RPMI8226 (cell line): Measurements from ENCODE around the gene SMC1A.
"Not testable (repeated sequence)": the region's sequence is repeated elsewhere in the genome, so short reads cannot be mapped to it uniquely, and the experiment has no call there.

Experiments
- DNase-seq: peaks from one replicate; pipeline ENCODE4 v3.0.0-alpha.2; 2015

The SMC1A gene

DNA sequence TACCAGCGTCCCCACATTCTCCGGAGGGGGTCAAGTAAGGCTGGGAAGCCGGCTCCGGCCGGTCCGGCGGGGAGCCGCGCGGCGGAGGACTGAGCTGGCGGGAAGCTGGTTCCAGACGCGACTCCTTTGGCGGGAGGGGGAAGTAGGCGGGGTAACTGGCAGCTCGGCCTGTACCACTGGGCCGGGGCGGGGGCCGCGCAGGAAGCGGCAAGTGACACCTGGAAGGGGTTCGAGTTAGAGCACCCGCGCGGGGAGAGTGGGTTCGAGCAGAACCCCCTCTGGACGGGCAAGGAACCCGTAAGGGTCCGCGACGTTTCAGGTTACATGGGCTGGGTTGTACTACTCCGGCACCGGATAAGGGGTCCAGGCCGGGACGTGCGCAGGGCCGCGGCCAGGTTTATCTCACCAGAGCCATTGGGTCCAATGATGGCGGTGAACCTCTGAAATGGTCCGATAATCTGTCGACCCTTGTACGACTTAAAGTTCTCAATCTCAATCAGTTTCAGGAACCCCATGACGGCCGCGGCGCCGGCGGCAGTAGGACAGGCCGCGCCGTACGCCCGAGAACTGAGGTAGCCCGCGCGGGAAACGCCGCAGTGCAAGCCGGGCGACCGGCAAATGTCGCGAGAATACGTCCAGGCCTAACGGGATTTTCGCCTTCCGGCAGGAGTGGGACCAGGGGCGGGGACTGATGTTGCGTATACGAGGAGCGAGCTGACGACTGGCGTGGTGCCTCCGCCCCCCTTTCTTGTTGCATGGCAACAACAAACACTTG is at the start of gene SMC1A:
Gene SMC1A (minus strand): TSS at position 569 of the 775 bp plus-strand sequence. CDS start 54 bp downstream, at position 515.
- DNase-seq = peak; percentile 98

DNA sequence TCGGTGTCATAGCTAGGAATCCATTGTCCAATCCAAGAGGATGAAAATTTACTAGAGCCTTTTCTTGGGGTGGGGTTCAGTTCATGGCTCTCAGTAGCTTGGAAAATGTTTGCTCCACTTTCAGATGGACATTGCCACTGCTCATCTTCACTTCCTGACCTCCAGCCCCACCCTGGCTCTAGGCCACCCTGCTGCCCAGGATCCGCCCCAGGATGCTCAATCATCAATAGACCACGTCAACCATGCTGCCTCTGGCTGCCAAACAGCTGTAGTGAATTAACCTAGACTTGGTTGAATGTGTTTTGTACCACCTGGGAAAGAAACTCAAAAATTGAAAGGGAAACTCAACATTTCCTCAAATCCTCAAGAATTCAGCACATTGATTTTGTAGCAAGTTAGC is 48.9 kb upstream of the SMC1A start:
- no peak for DNase-seq

DNA sequence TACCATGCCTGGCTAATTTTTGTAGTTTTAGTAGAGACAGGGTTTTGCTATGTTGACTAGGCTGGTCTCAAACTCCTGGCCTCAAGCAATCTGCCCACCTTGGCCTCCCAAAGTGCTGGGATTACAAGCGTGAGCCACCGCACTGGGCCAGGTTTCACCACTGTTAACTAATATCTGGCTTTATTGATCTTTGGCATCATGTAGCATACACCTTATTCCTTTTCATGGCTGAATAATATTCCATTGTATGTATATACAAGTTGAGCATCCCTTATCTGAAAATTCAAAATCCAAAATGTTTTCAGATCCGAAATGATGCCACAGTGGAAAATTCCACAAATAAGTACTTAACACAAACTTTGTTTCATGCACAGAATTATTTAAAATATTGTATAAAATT is 46.2 kb upstream of the SMC1A start:
- not testable (repeated sequence) for DNase-seq

DNA sequence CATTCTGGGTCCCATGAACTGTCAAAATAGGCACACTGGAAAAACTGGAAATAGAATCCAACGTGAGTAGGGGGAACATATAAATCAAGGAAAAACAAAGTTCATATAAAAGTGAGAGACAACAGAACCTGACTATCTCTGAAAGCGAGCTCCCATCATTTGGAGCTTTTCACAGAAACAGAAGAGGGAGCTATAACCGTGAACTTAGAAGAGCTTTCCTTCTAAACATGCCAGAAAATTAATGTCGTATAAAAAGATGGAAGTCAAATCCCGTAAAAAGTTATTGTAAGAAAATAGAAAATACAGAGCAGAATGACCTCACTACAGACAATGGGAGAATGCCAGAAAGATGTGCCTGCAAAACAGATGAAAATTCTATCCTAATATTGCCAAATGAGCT is 35.6 kb upstream of the SMC1A start:
- no peak for DNase-seq

DNA sequence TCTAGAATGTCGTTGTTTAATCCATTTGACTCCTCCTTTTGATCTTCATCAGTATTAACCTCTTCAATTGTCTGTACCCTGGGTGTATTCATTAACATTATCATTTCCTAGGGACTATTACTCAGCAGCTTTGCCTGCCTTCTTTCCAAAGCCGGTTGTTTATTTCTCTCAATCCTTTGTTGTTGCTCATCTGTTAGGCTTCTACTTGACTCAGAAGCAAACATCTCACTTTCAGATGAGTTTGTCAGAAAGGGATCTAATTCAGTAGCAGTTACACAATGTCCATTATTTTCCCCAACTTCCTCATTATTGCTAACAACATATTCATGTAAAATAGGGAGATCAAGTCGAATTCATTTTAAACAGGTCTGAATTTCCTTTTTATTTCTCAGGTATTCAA is 33.8 kb upstream of the SMC1A start:
- DNase-seq = no peak

DNA sequence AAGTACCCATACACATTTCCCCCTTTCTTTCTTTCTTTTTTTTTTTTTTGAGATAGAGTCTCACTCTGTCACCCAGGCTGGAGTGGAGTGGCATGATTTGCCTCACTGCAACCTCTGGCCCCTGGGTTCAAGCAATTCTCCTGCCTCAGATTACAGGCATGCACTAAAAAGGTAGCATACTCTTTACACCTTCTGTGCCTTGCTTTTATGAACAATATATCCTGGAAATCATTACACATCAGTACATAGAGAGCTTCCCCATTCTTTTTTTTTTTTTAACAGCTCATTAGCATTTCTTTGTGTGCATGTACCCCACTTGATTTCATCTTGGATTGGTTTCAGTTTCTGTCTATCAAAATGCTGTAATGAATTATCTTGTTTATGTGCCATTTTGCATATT is 30.4 kb upstream of the SMC1A start:
- no peak for DNase-seq

DNA sequence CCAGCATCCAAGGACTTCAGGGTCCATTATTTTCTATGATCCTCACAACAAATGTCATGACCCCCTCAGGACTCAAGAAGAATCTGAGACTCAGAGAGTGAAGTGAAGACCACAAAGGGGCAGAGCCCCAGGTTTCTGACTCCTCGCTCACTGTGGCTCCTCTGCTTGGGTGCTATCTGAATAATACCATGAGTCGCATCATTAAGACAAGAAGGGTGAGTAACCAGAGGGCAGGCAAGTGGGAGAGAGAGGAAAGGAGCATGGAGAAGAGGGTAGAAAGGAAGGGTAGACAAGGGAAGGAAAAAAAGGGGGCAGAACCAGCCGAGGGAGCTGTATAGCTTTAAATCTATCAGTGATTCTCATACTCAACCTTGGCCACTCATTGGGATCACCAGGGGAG is 27.2 kb upstream of the SMC1A start:
- no peak for DNase-seq

DNA sequence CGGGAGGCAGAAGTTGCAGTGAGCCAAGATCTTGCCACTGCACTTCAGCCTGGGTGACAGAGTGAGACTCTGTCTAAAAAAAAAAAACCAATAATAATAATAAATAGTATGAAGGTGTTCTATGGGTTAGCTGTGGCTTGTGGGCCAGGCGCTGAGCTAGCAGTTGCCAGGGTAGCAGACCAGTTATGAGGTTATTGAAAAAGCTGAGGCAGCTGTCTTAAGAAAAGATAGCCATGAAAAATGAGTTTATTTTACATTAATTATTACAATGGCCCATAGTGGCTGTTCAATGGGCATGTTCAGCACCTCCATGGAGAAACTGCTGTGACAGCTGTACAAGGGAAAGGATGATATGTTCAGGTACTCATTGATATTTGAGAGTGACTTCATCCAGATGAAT is 25.0 kb upstream of the SMC1A start:
- DNase-seq = no peak

DNA sequence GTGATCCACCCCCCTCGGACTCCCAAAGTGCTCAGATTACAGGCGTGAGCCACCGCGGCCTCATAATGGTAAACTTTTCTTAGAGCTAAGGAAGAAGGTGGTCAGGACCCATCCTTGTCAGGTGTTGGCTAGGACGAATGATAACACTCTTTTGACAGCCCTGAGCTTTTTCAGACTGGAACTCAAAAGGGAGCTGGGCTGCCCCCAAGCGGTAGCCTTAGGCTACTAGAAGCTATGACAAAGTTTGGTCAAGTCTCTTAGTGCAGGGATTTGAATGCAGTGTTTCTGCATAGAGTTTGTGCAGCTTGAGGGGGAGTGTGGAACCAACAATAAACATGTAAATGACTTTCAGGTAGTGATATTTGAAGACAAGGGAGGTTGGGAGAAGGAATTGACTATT is 23.5 kb upstream of the SMC1A start:
- DNase-seq = peak; percentile 58

DNA sequence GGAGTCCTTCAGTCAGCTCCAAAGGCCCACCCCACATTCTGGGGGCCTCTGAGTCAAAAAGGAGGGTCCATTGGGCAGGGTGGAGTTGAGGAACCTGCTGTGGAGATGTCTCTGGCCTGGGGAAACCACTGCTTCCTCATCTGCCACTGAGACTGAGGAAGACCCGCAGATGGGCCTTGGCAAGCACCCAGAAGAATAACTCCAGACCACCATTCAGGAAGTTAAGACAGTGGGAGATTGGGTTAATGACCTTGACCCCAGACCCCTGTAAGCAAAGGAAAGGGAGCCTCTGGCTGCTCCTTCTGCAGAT is 19.8 kb upstream of the SMC1A start:
- no peak for DNase-seq

DNA sequence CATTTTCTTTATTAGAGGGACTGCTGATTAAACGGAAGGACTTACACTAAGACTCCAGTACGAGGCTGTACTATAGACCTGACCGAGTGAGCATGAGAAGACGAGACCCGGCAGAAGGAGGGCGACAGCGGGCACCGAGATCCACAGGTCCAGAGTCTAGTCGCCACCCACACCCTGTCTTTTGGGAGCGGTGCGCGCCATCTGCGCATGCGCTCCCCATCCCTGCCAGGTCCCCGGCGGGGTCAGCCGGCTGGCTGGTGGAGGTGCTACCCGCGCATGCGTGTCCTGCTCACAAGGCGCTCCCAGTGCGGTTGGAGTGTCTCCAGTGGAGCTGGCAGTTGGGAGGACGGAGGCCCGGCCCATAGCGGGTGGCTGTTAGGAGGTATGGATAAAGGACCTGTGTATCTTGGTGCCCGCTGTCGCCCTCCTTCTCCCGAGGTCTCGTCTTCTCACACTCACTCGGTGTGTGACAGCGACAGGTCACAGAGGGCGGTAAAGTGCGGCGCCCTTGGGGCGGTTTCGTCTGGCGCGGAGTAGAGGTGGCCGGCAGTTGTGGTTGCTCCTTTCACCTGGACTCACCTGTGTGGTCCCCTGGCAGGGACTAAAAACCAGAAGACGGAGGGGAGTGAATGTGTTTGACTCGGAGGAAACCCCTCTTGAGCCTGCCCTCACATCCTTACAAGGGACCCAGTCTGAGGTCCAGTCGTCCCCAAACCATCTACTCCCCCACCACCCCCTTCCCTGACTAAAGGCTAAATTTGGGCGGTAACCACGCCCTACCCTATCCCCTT is 19.3 kb upstream of the SMC1A start:
- DNase-seq = peak; percentile 91

DNA sequence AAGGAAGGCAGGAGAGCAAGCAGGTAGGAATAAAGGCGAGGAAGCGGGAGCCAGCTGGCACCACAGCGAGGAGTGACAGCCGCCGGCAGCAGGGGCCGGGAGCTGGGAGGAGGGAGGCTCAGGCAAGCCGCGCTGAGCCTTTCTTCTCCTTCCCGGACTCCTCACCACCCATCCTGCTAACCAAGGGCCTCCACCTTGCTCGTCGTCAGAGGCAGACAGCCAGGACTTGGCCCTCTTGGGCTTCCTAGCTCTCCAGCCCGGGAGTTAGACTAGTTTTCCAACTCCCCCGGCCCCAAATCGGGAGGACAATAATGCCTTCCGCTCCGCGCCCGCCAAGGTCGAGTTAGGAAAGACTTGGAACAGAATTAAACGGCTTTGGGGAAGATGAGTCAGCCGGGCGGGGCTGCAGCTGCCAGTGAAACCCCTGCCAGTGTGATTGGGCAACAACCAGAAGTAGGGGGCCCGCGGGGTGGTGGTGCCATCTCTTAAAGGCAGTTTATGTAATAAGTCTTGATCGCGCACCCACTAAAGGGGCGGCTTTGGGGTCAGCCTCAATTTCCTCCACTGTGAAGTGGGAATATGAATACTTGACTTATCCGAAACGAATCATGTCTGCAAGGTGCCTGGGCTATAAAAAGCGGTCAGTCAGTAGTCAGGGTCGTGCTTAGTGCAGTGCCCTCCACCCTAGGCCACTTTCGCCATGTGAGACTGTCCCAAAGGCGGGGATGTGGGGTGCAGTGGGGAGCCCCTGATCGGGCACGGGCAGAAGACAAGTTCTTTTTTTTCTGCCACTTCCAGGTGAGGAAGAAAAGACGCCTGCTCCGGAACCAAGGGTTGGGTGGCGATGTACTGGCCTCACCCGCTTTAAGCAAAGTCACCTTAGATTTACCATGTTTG is 18.4 kb upstream of the SMC1A start:
- DNase-seq = no peak

DNA sequence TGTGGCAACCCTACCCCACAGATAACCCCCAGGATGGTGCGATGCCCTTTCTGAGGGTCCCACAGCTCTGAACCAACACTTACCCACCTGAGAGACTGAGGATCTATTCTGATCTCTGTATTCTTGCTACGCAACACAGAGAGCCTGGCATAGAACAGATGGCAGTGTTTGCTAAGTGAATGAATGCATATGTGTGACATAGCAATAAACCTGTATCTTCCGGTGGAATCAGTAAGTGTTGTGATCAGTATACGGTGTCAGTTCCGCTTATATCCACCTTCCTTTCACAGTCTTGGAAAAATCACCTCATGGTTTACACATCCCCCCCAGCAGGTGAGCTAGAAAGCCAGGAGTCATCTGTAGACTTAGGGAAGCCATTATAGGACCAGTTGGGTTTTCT is 17.6 kb upstream of the SMC1A start:
- no peak for DNase-seq

DNA sequence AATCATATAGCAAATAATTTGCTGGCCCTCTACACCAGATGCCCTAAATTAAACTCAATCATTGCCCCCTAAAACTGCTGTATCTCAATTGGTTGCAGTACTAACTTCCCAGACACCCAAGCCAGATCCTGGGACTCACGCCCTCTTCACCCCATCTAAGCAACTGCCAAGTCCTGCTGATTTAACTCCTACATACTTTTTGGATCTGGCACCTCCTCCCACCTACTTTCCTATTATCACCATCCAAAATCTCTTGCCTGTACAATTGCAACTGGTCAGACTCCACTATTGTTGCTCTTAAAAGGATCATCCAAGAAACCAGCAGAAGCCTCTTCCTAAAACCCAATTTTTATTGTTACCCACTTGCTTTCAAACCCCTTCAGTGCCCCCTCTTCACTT is 16.4 kb upstream of the SMC1A start:
- no peak for DNase-seq

DNA sequence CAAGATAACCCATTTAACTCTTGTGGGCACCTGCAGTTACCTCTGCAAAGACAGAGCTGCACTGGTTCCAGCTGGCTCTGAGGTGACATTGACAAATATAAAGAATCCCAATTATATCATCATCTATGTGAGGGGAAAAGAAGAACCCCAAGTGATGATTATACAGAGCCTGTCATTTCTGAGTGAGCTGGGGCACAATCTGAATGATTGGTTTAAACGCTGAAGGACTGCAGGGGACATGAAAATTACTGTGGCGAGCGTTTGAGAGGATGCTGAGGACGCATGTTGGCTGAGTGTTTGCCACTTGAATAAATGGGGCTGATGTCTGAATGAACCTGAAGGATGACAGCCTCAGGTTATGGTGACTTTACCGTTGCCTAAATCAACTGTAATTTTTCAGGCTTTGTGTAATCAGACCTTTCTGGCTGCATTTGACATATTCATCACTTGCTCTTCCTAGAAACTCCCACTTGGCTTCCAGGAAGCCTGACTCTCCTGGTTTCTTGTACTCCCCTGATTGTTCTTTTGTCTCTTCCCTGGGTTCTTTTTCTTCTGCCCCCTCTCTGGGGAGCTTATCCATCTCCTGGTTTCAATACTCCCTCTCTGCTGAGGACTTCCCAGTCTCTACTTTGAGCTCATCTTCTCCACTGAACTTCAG is 15.8 kb upstream of the SMC1A start:
- no peak for DNase-seq

DNA sequence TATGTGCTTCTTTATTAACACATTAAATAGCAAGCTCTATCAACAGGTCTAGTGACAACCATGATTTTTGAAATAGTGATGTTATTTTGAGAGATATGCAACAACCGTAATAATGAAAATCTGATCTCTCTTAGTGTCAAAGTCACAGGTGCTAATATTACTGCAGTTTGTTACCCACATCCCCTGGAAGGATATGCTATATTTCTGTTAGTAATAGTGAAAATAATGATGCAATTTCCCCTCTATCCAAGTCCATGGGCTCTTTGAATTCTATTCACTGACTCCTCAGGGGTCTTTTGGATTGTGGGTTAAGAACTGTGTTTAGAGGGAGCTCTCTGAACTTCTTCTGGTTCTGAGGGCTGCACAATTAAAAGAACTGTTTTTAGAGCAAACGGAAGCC is 14.8 kb upstream of the SMC1A start:
- DNase-seq = no peak

DNA sequence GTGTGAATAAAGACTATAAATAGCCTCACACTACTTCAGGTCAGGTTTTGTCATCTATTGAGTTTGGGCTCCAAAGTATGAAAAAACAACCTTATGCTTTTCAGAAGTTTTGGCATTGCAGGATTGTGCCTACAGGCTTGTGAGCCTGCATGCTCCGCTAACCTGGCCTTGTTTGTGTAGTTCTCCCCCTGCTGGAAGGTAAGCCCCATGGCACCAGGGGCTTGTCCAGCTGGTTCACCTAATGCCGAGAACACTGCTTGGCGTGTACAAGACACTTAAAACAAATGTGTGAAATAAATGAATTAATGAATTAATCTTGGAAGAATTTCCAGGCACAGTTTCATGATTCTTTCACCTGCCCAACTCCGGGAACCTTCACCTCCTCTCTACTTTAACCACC is 13.5 kb upstream of the SMC1A start:
- DNase-seq = peak; percentile 80

DNA sequence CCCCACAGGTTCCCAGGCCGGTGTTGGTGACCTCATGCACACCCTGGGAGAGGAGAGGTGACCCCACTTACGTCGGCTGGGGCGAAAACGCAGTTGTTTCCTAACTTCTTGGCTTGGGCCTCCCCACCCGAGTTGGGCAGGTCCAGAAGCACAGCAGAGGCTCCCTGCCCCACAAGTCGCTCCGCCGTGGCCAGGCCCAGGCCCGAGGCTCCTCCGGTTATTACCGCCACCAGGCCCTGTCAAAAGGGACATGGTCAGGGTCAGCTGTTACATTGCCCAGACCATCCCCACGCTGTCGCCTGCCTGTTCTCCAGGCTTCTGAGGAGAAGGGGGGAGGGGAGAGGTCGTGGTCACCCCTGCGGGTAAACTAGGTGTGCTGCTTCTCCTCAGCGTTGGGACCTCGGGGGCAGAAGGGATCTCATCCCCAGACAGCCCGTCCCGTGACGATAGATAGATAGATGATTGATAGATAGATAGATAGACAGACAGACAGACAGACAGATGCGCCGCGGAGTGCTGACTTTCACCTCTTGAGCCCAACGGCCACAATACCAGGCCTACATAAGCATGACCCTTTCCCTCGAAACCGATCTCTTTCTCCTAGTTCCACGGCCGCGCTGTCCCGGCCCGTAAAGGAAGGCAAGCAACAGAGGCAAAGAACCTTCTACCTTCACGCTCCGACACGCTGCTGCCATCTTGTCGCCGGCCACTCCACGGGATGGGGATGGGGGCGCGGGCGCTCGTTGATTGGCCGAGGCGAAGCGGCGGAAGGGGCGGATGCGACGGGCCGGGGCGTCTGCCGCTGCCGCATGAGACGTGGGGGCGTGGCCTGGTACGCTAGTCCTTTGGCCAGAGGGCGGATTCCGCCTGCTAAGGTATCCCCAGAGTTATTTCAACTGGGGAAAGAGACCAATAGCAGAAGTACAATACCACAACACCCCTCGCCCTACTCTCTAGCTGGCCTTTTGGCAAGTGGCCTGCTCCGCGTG is 11.5 kb upstream of the SMC1A start, which contains the start of gene HSD17B10:
Gene HSD17B10 (minus strand): TSS at position 720 of the 989 bp plus-strand sequence. CDS start 25 bp downstream, at position 695.
- peak; percentile 96 for DNase-seq

DNA sequence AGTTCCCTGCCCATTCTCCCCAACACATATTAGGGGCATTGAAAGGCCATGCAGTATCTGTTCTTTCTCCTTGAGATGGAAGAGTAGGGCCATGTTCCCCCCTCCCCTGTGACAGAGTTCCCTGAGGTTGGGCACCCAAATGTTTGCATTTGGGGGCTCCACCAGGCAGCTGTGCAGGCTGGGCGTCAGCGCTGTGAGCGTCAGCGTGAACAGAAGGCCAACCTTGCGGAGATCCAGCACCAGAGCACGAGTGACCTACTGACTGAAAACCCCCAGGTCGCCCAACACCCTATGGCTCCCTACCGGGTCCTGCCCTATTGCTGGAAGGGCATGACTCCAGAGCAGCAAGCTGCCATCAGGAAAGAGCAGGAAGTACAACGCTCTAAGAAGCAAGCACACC is 7.8 kb upstream of the SMC1A start:
- DNase-seq = no peak

DNA sequence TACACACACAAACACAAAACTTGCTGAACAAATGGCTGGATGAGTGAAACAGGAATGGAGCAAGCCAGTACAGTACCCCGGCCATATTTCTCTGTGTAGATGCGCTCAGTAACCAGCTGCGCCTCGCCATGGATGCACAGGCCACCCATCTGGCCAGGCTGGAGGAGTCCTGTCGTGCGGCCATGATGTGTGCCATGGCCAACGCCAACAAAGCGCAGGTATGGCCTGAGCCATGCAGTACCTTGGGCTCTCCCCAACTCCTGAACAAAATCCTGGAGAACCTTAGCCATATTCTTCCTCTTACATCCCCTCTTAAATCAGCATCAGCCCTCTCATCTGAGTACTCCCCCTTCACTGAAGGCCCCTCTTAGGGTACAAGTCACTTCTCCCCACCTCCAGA is 7.3 kb upstream of the SMC1A start:
- no peak for DNase-seq

DNA sequence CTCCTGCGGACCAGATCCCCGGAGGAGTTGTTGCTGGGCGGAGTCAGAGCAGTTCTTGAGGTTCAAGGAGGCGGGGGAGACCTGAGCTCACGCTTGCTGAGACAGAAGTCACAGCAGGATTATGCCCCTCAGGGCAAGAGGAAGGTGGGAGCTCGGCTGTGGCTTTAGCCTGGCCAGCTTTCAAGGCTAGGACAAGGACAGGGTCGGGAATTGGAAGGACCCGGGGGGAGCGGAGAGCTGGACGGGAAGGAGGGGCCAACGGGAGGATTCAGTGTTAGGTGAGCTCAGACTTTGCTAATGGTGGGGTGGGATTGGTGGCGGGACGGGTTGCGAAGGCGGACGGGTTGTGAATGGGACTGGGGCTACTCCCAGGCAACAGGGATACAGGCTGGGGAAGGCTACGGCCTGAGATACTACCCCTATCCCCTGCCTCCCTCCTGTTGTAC is 430 bp upstream of the SMC1A start, which contains the start of gene RIBC1:
Gene RIBC1 (plus strand): TSS at position 13 of the 446 bp plus-strand sequence. CDS start 3,404 bp downstream, outside the sequence.
- DNase-seq = no peak

DNA sequence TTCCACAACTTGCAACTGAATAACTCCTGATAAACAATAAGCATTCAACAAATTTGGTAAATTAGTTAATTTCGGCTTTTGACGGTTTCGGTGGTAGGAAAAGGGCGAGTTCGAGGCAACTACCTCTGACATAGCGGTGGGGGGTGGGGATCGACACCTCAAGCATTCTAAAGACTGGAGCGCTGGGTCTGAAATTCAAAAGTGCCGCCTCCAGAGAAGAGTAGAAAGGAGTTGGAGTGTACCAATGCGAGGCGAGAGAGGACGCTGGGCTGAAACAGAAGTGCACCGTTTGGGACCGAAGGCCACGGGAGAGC is 725 bp downstream of the SMC1A start:
- no peak for DNase-seq
